ENCODE results near the gene KIAA1958.
"Not testable (repeated sequence)": the region's sequence is repeated elsewhere in the genome, so short reads cannot be mapped to it uniquely, and the experiment has no call there.

KIAA1958 gene

DNA sequence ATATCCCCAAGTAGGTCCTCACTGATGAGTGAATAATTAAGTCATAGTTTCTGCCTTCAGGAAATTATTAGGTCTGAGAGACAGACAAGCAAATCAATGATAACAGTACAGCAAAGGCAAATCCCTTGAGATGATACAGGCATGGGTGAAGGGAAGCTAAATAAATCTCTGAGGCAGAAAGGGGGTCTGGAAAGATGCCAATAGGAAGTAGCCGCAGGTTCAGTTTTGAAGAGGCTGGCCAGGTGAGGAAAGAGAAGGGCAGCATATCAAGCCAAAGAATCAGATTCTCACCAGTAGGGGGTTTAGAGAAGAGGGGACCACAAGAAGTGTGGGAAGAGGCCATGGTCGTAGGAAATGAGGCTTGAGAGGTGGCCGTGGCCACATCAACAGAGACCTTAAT is 85.8 kb downstream of the KIAA1958 start:
- no peak for DNase-seq (ENCODE audit: low read depth, low spot score)
- no peak overlapping the region for H3K4me3 ChIP-seq (ENCODE audit: low read length)

DNA sequence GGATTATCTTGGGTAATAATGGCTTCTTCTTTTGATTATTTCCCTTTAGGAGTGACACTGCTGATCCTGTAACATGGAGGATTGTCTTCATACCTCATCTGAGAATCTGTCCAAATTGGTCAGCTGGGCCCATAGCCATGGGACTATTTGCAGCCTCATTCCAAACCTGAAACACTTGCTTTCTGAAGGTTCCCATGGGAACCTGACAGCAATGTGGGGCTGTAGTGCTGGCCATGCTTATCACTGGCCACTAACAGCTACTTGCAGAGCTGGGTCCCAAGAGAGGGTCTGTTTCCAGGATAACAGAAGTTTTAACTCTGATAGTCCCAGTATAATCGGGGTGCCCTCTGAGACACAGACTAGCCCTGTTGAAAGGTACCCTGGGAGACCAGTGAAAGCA is 87.4 kb downstream of the KIAA1958 start:
- DNase-seq (ENCODE audit: low read depth, low spot score), result no peak

GRCh38 chr9:112575107-112575506 is 88.5 kb downstream of the KIAA1958 start:
- H3K4me3 ChIP-seq (ENCODE audit: low read length), result no peak overlapping the region
- no peak for DNase-seq (ENCODE audit: low read depth, low spot score)

More for the DNA sequence above, 87.4 kb downstream of the KIAA1958 start:
- H3K4me3 ChIP-seq (ENCODE audit: low read length), result no peak overlapping the region

DNA sequence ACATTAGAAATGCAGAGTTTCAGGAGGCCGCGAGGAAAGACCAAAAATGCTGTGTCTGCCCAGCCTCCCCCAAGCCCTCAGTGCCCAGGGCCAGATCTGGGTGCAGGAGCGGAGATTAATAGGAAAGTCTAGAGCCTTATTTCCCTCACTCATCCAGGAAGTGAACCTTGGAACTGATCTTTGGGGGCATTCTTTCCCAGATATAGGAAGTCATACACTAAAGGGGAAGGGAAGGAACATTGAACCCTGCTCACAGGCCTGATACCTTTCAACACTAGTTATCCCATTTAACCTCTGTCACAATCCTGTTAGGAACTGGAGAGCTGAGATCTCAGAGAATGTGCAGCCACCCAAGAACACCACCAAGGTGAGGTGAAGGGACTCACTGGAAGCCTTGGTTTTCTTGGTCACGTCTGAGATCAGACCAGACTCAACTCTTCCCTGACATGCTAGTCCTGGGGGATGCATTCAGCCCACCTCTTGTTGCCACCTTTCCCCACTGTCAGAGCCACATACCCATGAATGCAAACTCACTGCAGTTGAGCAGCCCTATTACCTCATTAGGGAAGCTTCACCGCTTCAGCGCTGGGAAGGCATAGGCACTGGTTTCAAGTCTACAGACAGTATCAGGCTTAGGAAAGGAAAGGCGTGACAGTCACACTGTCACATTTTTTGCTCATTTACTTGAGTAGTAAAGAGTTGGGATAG is 95.0 kb downstream of the KIAA1958 start:
- H3K4me3 ChIP-seq (ENCODE audit: low read length), result no peak overlapping the region
- no peak for DNase-seq (ENCODE audit: low read depth, low spot score)

- no peak overlapping the region for H3K4me3 ChIP-seq (ENCODE audit: low read length)
- no peak for DNase-seq (ENCODE audit: low read depth, low spot score)
These were observed 96.0 kb downstream of the KIAA1958 start for GRCh38 chr9:112582371-112583262.

DNA sequence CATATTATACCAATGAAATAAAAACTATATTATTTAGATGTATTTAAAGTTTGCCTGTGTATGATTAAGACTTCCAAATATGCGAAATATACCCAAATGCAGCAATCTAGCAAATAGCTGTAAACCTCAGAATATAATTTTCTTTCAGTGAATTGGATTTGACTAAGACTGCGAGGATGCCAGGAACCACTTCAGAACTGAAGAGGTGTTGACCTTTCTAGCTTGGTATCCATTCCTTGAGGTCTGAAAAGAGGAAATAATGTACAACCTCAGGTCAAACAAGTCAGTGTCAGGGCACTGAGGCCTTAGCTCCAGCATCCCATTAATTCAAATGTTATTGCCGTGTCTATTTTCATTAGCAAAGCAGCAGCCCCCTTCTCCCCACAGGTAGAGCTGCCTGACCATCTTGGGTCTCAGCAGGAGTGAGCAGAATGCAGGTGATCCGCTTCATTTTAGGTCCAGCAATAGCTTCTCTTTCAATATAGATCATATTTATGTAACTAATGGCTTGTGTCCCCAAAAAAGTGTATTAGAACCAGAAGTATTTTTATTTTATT is 100.0 kb downstream of the KIAA1958 start:
- no peak overlapping the region for H3K4me3 ChIP-seq (ENCODE audit: low read length)
- no peak for DNase-seq (ENCODE audit: low read depth, low spot score)

DNA sequence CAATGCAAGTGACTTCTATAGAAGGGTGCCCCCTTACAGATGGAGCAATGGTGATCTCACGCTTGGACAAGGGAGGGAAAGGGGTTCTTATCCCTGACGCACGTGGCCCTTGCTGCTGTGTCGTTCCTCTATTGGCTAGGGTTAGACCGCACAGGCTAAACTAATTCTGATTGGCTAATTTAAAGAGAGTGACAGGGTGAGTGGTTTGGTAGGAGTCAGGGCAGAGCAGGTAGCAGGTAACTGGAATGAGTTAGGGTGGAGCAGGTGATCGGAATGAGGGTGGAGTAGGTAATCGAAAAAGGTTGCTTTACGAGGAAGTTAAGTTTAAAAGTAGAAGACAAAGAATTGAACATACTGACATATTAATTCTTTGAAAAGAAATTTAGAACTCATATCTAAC is 105.2 kb downstream of the KIAA1958 start:
- H3K4me3 ChIP-seq (ENCODE audit: low read length); DNase-seq (ENCODE audit: low read depth, low spot score): not testable (repeated sequence)

DNA sequence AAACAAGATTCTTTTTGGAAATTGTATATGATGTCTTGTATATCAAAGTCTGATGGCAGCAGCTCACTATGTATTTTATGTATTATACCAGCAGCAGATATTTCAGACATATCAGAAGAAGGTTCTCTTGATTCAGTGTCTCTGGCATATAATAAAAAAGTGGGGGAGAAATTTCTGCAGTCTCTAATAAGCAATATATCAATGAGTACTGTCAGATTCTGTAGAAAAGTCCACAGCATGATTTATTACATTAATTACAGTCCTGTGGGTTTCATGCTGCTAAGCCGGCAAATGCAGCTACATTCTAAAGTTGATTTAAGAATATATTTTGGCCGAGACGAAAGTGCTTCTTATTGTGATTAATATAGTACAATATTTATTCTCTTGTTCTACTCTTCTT is 113.1 kb downstream of the KIAA1958 start:
- DNase-seq (ENCODE audit: low read depth, low spot score), result no peak
- no peak overlapping the region for H3K4me3 ChIP-seq (ENCODE audit: low read length)

DNA sequence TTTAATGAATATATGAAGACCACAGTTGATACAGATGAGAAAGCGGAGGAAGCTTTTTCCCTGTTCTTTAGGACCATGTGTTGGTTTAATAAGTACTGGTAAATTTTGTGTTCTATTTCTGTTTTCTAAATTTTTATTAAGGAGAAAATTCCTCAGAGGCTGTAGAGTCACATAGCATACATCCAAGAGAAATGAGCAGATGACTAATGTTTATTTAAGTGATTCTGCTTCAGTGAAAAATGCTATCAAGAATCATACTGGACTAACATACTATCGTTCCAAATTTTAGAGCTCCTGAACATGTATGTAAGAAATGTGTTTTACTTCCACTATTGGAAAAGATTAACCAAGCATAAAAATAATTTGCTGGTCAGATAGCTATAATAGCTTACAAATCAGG is 115.0 kb downstream of the KIAA1958 start:
- no peak overlapping the region for H3K4me3 ChIP-seq (ENCODE audit: low read length)
- DNase-seq (ENCODE audit: low read depth, low spot score), result no peak

DNA sequence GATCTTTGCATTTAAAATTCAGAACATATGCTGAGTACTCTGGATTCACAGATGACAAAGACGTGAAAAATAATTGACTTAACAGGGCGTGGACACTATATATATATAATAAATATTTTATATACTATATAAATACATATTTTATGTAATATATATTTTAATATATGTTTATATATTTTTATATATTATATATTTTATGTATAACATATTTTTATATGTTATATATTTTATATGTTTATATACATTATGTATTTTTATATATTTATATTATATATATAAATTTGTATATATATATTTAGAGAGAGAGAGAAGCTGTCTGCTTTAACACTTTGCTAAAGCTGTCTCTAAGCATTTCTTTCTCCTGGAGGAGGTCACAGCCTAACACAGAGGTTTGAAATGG is 118.2 kb downstream of the KIAA1958 start:
- H3K4me3 ChIP-seq (ENCODE audit: low read length), result no peak overlapping the region
- DNase-seq (ENCODE audit: low read depth, low spot score), result no peak

- no peak for DNase-seq (ENCODE audit: low read depth, low spot score)
- H3K4me3 ChIP-seq (ENCODE audit: low read length), result no peak overlapping the region
These were observed 118.9 kb downstream of the KIAA1958 start for GRCh38 chr9:112605518-112605917.

DNA sequence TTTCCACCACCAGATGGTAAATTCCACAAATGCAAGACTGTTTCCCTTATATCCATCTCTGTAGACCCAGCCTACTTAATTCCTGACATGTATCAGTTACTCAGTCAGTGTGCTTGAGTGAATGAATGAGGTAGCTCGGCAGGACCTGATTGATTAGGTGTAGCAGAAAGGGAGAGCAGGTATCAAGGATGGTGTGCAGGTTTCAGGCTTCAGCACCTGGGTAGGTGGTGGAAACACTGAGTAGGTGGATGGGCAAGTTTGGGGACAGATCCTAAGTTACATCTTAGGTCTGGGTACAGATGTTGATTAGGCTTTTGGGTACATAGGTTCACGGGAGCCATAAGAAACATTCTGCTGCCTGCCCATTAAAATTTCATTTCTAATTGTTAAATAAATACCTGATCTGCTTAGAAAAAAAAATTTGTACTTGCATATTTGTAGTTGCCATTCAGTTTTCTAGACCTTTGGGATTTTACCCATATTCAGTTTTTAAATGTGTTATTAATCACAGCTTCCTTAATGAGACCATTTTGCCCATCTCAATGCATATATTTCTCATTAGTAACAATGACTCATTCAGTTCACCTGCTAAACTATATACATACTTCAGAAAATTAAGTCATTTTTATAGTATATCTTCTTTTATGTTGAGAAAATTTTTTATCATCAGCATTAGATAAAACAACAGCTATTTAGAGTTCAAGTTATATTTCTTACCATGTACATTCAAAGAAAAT is 119.5 kb downstream of the KIAA1958 start:
- no peak for DNase-seq (ENCODE audit: low read depth, low spot score)
- no peak overlapping the region for H3K4me3 ChIP-seq (ENCODE audit: low read length)

DNA sequence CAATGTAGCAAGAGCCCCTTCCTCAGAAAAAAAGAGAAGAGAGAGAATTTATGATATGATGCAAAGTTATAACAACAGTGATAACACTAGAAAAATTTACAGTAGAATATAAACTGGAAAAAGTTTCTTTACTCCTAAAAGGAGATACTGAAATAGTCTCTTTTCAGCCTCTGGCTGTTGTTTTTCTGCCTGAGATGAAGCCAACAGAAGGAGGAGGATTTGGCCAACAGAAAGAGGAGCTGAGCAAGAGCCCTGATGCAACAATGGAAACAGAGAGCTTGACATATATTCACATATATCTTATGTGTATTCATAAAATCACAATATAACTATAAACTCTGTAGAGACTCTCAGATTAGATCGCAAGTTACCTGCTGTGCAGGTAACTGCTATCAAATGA is 122.2 kb downstream of the KIAA1958 start:
- no peak overlapping the region for H3K4me3 ChIP-seq (ENCODE audit: low read length)
- no peak for DNase-seq (ENCODE audit: low read depth, low spot score)

- no peak overlapping the region for H3K4me3 ChIP-seq (ENCODE audit: low read length)
- peak; percentile 2 for DNase-seq (ENCODE audit: low read depth, low spot score)
These were observed 129.1 kb downstream of the KIAA1958 start for GRCh38 chr9:112615584-112616266.

DNA sequence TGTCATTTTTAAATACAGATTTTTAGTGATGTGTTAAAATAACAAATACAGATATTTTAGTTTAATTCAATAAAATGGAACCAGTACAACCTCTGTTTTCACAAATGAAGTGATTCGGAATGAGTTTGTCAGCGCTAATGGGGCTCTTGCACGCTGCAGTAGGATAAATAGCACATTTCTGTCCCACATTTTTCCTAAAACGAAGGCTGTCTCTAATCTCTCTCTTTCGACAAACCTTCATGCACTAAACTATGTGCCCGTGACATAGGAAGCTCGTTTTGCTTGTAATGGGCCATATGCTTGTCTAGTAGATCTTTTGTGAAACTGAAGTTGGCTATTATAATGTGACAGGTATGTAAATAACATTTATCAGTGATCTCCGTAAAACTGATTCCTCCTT is 130.7 kb downstream of the KIAA1958 start:
- no peak for DNase-seq (ENCODE audit: low read depth, low spot score)
- H3K4me3 ChIP-seq (ENCODE audit: low read length), result no peak overlapping the region

DNA sequence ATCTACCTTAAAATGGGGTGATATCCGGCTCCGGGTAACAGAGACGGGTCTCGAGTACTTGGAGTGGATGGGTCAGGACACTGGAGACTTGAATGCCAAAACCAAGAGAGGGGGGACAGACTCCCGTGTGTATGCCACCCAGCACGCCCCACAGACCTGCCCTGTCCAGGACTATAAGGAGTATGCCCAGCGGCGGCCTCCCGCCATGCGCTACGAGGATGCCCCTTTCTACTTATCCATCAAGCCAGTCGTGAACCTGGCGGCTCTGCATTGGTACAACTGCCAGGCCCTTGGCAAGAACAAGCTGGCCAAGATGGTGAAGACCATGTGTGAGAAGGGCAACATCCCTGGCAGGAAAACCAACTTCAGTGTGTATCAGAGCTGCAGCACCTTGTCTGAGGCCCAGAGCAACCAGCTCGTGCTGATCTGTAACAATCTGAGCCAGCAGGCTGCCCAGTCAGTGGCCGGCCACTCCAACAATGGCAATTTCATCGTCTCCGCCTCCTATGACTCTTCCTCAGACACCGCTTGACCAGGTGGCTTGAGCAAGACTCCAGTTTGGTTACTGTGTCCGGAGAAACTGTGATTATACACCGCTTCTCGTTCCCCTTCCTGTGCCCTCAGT is 131.9 kb downstream of the KIAA1958 start:
- no peak overlapping the region for H3K4me3 ChIP-seq (ENCODE audit: low read length)
- DNase-seq (ENCODE audit: low read depth, low spot score), result no peak

- DNase-seq (ENCODE audit: low read depth, low spot score), result no peak
- no peak overlapping the region for H3K4me3 ChIP-seq (ENCODE audit: low read length)
These were observed 133.8 kb downstream of the KIAA1958 start for GRCh38 chr9:112620388-112620787.

DNA sequence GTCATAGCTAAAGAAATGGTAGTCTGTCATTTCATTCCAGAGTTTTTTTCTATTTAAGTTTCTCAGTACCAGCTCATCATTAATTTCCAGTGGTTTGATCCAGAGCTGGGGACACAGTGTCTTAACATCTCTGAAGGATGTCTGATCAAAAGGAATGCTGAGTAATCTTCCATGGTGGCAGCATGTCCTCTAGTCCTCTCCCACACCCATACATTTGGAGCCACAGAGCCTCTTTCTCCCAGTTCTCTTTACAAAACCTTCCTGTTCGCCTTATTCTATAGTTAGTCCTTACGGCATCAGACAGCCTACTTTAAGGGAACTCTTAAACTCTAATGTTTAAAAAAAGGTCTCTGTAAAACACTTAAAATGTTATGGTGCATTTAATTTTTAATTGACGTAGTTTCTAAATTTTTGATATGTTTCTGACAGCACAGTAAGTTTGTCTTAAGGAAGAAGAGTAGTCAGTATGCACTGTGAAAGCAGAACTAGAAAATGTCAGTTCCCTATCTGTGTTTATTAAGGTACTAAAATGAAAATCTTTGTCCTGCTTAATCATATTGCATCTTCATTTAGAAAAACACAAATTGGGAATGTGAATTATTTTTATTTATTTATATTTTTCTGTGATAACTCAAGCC is 134.5 kb downstream of the KIAA1958 start:
- H3K4me3 ChIP-seq (ENCODE audit: low read length), result no peak overlapping the region
- DNase-seq (ENCODE audit: low read depth, low spot score), result no peak

Measured in Jurkat, Clone E6-1 (cell line).